Epithelial cell of esophagus (primary cell): ENCODE measurements around the gene CASKIN2.
A peak's percentile ranks its signal among the peaks of the same experiment; 100 is the strongest.
"Not testable (repeated sequence)": the region's sequence is repeated elsewhere in the genome, so short reads cannot be mapped to it uniquely, and the experiment has no call there.

Experiments used
- DNase-seq: peaks from one replicate; pipeline ENCODE4 v3.0.0; 2010; ENCODE audit warnings: low read depth
- H3K4me3 ChIP-seq: 2 replicates; pipeline ENCODE4 v1.5.1; 2011; ENCODE audit warnings: mild to moderate bottlenecking, low read length, control low read depth
- TF ChIP-seq, protein P1 (sequence below): IDR thresholded peaks from 2 replicates; pipeline ENCODE4 v1.5.1; 2011; ENCODE audit warnings: low read depth, mild to moderate bottlenecking, low read length, control low read depth, inconsistent platforms; ENCODE audit not compliant: insufficient read depth; ENCODE audit errors: missing control alignments

Gene CASKIN2

DNA sequence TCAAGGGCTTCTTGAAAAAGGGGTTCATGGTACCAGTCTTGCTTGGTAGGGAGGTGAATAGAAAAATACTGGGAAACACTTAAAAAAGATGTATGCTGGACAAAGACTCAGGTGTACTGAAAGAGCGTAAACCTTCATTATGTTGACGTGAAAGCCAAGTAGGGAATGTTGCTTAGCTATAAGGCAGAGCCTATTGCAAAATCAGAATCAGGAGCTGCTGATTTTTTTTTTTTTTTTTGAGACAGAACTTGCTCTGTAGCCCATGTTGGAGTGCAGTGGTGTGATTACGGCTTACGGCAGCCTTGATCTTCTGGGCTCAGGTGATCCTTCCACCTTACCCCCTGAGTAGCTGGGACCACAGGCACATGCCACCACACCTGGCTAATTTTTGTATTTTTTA, 55.0 kb downstream of the CASKIN2 start:
- no peak overlapping the region for H3K4me3 ChIP-seq
- TF ChIP-seq, protein P1, sequence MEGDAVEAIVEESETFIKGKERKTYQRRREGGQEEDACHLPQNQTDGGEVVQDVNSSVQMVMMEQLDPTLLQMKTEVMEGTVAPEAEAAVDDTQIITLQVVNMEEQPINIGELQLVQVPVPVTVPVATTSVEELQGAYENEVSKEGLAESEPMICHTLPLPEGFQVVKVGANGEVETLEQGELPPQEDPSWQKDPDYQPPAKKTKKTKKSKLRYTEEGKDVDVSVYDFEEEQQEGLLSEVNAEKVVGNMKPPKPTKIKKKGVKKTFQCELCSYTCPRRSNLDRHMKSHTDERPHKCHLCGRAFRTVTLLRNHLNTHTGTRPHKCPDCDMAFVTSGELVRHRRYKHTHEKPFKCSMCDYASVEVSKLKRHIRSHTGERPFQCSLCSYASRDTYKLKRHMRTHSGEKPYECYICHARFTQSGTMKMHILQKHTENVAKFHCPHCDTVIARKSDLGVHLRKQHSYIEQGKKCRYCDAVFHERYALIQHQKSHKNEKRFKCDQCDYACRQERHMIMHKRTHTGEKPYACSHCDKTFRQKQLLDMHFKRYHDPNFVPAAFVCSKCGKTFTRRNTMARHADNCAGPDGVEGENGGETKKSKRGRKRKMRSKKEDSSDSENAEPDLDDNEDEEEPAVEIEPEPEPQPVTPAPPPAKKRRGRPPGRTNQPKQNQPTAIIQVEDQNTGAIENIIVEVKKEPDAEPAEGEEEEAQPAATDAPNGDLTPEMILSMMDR: no peak
- no peak for DNase-seq

DNA sequence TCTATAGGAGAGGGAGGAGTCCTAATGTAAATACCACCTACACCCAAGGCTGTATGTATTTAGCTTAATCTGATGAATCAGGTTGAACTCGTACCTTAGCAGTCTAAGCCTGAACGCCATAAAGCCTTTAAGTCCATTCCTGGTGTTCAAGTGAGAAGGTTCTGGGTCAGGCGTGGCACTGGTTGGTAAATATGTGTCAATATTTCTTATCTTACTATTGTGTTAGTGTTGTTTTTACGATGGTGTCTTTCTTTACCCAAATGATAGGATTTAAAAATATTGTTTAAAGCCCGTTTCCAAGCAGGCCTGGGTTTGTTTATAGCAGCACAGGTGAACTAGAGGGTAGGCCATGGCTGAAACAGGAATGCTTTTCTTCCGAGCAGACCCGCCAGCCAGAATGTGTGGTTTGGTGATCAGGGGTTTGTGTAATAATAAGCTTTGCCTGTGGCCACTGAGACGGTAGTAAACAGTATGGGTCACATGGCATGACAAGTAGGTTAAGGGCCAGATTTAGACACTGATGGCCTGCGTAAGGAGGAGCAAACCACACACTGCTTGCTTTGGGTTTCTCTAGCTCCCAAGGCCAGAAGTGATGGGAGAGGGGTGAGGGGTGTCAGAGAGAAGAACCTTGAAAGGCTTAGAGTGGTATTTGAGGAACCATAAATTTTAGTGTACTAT, 55.6 kb downstream of the CASKIN2 start:
- H3K4me3 ChIP-seq: no peak overlapping the region
- TF ChIP-seq, protein P1: no peak
- DNase-seq: peak; percentile 74

DNA sequence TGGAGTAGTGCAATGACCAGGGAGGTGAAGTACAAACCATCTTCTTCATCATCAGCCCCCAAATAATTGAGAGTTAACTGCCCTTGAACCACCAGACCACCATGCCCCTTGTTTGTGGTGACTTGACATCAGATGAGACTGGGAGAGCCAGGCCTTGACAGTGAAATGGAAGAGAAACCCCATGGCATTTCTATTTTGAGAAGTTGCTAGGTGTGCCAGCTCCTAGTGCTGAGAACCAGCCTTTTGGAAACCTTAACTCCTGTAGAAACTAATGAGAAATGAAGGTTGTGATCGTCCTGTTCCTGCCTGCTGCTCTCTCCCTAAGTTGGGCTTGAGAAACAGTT, 56.1 kb downstream of the CASKIN2 start:
- DNase-seq: no peak
- TF ChIP-seq, protein P1: no peak
- H3K4me3 ChIP-seq: no peak overlapping the region

DNA sequence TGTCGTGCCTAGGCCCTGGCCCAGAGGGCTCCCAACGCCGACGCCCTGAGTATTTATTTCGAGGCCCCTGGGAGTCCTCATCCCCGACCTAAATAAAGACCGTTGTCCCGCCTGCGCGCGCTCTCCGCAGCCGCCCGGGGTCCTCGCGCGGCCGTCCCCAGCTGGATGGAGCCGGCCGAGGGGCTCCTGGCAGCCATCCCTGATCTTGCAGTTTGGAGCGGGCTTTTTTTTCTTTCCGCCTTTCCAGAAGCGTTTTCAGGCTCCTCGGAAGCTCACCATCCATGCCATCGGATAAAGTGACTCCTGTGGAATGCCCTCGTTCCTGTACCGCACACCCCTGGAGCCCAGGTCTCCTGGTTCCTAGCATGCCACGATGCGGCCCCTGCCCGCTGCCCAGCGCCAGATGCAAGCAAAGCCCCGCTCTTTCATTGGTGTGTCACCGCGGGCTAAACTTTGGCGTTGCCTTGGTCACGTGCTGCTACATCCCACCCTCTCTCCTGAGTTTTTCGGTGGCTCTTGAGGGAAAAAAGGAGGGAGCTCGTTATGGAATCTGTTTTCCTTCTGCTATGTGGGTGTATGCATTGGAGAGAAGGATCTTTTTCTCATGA, 58.2 kb downstream of the CASKIN2 start:
- TF ChIP-seq, protein P1: no peak
- peak; percentile 16 for DNase-seq

DNA sequence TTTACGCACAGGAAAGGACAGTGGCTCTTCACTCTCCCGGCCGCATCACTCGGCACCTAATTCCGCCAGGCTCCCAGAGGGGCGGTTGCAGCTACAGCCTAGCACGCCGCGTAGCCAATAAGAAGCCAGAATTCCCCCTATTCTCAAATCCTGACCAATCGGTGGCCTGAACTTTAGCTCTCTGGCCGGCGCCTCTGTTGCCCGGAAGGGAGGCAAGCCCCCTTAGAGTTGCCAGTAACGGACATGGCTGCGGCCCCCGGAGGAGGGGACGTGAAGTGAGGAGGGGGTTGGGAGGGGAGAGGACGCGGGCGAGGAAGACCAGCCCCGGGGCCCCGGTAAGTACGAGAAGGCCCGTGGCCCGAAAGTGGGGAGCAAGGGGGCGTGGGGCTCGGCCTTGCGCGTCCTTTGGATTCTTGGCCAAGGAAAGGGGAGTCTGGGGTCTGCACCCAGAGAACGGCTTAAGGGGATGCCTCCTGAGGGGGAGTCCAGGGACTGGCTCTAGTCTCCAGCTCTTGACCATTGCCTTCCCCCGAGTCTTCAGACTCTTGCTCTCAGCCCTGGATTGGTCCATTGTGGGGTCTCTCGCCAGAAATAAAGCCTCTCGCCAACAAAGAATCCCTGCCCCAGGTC, 58.8 kb downstream of the CASKIN2 start, which contains the start of gene TMEM94:
Gene TMEM94, plus strand, starts transcription at position 219 of the 630 bp plus-strand sequence. CDS start 15,271 bp downstream, outside the sequence.
- TF ChIP-seq, protein P1: no peak
- H3K4me3 ChIP-seq: peak within 1 kb of the TSS; percentile 94
- DNase-seq: peak; percentile 97

More for the DNA sequence above, 58.2 kb downstream of the CASKIN2 start:
- H3K4me3 ChIP-seq: peak overlapping the region; percentile 94

DNA sequence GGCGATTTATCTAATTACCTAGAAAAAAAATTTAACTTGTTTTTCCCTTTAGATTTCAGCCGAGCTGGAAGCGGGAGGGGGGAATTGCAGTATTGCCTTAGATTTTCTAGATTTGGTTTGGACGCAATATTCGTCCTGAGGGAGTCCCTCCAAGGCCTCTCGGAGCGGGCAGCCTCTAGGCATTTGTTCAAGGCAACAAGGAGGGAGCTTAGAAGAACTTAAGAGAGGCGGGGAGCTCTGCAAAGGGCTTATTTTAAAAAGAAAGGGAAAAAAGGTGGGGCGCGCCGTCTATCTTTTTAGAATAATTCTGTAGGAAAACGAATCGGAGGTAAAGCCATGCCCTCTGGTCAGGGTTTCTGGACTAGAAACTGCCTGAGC, 59.3 kb downstream of the CASKIN2 start:
- no peak for DNase-seq
- peak overlapping the region; percentile 94 for H3K4me3 ChIP-seq
- TF ChIP-seq, protein P1: no peak

DNA sequence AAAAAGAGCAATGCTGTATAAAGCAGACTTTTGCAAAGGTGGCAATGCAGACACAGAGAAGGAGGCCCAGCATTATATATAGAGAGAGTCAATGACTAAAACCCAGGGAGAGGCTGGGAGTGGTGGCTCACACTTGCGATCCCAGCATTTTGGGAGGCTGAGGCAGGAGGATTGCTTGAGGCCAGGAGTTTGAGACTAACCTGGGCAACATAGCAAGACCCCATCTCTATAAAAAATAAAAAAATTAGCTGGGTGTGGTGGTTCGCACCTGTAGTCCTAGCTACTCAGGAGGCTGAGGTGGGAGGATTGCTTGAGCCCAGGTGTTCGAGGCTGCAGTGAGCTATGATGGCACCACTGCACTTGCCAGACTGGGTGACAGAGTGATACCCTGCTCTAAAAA, 60.7 kb downstream of the CASKIN2 start:
- not testable (repeated sequence) for H3K4me3 ChIP-seq, DNase-seq
